ENCODE measurements around the gene GGT5.
"Not testable (repeated sequence)": the region's sequence is repeated elsewhere in the genome, so short reads cannot be mapped to it uniquely, and the experiment has no call there.

DNA sequence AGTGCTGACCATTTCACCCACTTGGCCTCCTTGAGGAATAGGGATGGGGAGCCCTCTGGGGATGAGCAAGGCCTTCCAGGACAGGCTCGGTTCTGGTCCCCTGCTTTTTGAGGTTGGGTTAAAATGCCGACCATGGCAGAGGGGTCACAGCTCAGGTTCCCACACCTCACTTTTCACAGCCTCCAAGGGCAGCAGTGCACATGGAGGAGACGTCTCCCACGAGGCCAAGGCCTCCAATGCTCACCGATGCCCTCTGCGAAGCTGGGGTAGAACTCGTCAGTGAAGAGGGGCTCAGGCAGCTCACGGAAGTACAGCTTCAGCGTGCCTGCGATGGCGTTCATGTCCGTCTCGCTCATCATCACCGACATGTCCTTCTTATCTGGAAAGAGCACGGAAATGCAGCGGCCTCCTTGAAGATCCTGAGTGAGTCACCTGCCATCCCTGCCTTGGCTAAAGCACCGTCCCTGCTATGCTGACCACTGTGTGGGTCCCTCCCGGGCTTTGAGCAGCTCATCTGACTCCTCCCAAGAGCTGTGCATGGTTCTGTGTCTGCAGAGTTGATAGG, 17.4 kb upstream of the GGT5 start:
- TF ChIP-seq GPN1 (CRISPR knock-in tag; IDR thresholded peaks at IDR 0.05; ENCODE audit: borderline replicate concordance); CREM (IDR thresholded peaks at IDR 0.05); CREM (CRISPR knock-in tag; IDR thresholded peaks at IDR 0.05); EZH2 (conservative IDR thresholded peaks at IDR 0.05; ENCODE audit: low read depth, low read length): not testable (repeated sequence)
- TF ChIP-seq, protein P1, sequence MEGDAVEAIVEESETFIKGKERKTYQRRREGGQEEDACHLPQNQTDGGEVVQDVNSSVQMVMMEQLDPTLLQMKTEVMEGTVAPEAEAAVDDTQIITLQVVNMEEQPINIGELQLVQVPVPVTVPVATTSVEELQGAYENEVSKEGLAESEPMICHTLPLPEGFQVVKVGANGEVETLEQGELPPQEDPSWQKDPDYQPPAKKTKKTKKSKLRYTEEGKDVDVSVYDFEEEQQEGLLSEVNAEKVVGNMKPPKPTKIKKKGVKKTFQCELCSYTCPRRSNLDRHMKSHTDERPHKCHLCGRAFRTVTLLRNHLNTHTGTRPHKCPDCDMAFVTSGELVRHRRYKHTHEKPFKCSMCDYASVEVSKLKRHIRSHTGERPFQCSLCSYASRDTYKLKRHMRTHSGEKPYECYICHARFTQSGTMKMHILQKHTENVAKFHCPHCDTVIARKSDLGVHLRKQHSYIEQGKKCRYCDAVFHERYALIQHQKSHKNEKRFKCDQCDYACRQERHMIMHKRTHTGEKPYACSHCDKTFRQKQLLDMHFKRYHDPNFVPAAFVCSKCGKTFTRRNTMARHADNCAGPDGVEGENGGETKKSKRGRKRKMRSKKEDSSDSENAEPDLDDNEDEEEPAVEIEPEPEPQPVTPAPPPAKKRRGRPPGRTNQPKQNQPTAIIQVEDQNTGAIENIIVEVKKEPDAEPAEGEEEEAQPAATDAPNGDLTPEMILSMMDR (CRISPR knock-in tag; IDR thresholded peaks at IDR 0.05): not testable (repeated sequence)

Data from HepG2 (cell line).